Calu3 (cell line): ENCODE results near the gene LSM14A. TPM values are rescaled to one million over a fixed set of nuclear protein-coding genes. Genes with fewer than 3 reads are reported as not detected.
"Not testable (repeated sequence)": the region's sequence is repeated elsewhere in the genome, so short reads cannot be mapped to it uniquely, and the experiment has no call there.

Experiments used
- BruUV-seq: library from RNA; stranded (reverse); fragments of 400-500 nt; replicated peaks from 2 replicates; lab custom pipeline; 2021; lab: Mats Ljungman, UMichigan
- CTCF ChIA-PET: fragments of 300-600 bp; sonication (Branson Sonifier 250); formaldehyde crosslinking; loops from one replicate; lab custom pipeline; 2022; ENCODE audit warnings: antibody characterized with exemption; lab: Charles Lee
- DNase-seq: peaks from one replicate; pipeline ENCODE4 v3.0.0; 2022
- H3K27ac Mint-ChIP-seq: one replicate; pipeline ENCODE4 v1.8.0; 2022; ENCODE audit warnings: mixed read lengths; ENCODE audit not compliant: unreplicated experiment
- H3K27me3 Mint-ChIP-seq: one replicate; pipeline ENCODE4 v1.8.0; 2022; ENCODE audit warnings: mixed read lengths; ENCODE audit not compliant: unreplicated experiment
- H3K36me3 Mint-ChIP-seq: one replicate; pipeline ENCODE4 v1.8.0; 2022; ENCODE audit warnings: mild to moderate bottlenecking, moderate library complexity, mixed read lengths; ENCODE audit not compliant: insufficient read depth, unreplicated experiment
- H3K4me1 Mint-ChIP-seq: one replicate; pipeline ENCODE4 v1.8.0; 2022; ENCODE audit warnings: mild to moderate bottlenecking, low read depth, mixed read lengths; ENCODE audit not compliant: unreplicated experiment
- H3K4me3 Mint-ChIP-seq: one replicate; pipeline ENCODE4 v1.8.0; 2022; ENCODE audit warnings: mild to moderate bottlenecking, low read depth, moderate library complexity, mixed read lengths; ENCODE audit not compliant: unreplicated experiment
- H3K9me3 Mint-ChIP-seq: one replicate; pipeline ENCODE4 v1.8.0; 2022; ENCODE audit warnings: low read depth, mixed read lengths; ENCODE audit not compliant: unreplicated experiment
- CTCF ChIP-seq: fragments of 200-600 bp; IDR thresholded peaks from one replicate; pipeline ENCODE4 v1.8.0; 2022; ENCODE audit warnings: antibody characterized with exemption; ENCODE audit not compliant: unreplicated experiment
- intact Hi-C: fragments of 100-400 bp; cut with micrococcal nuclease; formaldehyde crosslinking; loops from one replicate; pipeline ENCODE4 v1.10.0; 2022; ENCODE audit not compliant: unreplicated experiment
- total RNA-seq: library from RNA; stranded (reverse); gene quantifications from 2 replicates; pipeline ENCODE4 v1.2.3, GENCODE V29; 2022

LSM14A gene
- total RNA-seq, 1 experiment from 2014 or later = 131 TPM

GRCh38 chr19:34151439-34151838, 20.9 kb upstream of the LSM14A start:
- TF ChIP-seq CTCF = no peak
- Mint-ChIP-seq H3K27ac (no peak overlapping the region), H3K9me3 (no peaks in the 10 kb centered on the region), H3K36me3 (no peaks in the 10 kb centered on the region), H3K27me3 (peaks cover 50% of the 10 kb centered on the region), H3K4me1 (no peaks in the 10 kb centered on the region), H3K4me3 (no peak overlapping the region)
- no peak for DNase-seq
- BruUV-seq = no TSS peak
- intact Hi-C loops = no loop called here
- CTCF ChIA-PET = no interaction called here

GRCh38 chr19:34154401-34154800, 17.9 kb upstream of the LSM14A start:
- Mint-ChIP-seq H3K4me3 (no peak overlapping the region), H3K27ac (no peak overlapping the region)
- BruUV-seq = no TSS peak

GRCh38 chr19:34155686-34156085, 16.6 kb upstream of the LSM14A start:
- no peak overlapping the region for H3K4me3 Mint-ChIP-seq
- H3K4me1 Mint-ChIP-seq = no peaks in the 10 kb centered on the region
- intact Hi-C loops = no loop called here
- no peaks in the 10 kb centered on the region for H3K36me3 Mint-ChIP-seq
- H3K27ac Mint-ChIP-seq = no peak overlapping the region
- no peaks in the 10 kb centered on the region for H3K9me3 Mint-ChIP-seq
- peaks cover 50% of the 10 kb centered on the region for H3K27me3 Mint-ChIP-seq
- CTCF ChIA-PET = no interaction called here
- no peak for DNase-seq
- no TSS peak for BruUV-seq
- no peak for TF ChIP-seq CTCF

More at GRCh38 chr19:34154401-34154800, 17.9 kb upstream of the LSM14A start:
- DNase-seq = no peak
- no peak for TF ChIP-seq CTCF
- intact Hi-C loops = no loop called here
- CTCF ChIA-PET = no interaction called here
- H3K27me3 Mint-ChIP-seq = peaks cover 50% of the 10 kb centered on the region
- H3K36me3 Mint-ChIP-seq = no peaks in the 10 kb centered on the region
- H3K9me3 Mint-ChIP-seq = no peaks in the 10 kb centered on the region
- H3K4me1 Mint-ChIP-seq = no peaks in the 10 kb centered on the region

- H3K27ac Mint-ChIP-seq, H3K9me3 Mint-ChIP-seq, BruUV-seq, H3K4me3 Mint-ChIP-seq, DNase-seq, CTCF ChIA-PET, H3K4me1 Mint-ChIP-seq, H3K36me3 Mint-ChIP-seq, intact Hi-C loops: not testable (repeated sequence)
- peaks cover 23% of the 10 kb centered on the region for H3K27me3 Mint-ChIP-seq
Measured at GRCh38 chr19:34158966-34159365, 13.3 kb upstream of the LSM14A start.

GRCh38 chr19:34159541-34159940, 12.8 kb upstream of the LSM14A start:
- H3K27ac Mint-ChIP-seq, CTCF ChIA-PET, intact Hi-C loops, H3K4me3 Mint-ChIP-seq, H3K4me1 Mint-ChIP-seq, H3K9me3 Mint-ChIP-seq, BruUV-seq, H3K36me3 Mint-ChIP-seq, DNase-seq: not testable (repeated sequence)
- peaks cover 17% of the 10 kb centered on the region for H3K27me3 Mint-ChIP-seq

GRCh38 chr19:34161902-34162301, 10.4 kb upstream of the LSM14A start:
- H3K4me1 Mint-ChIP-seq, BruUV-seq, H3K27ac Mint-ChIP-seq, intact Hi-C loops, H3K36me3 Mint-ChIP-seq, DNase-seq, H3K27me3 Mint-ChIP-seq, H3K4me3 Mint-ChIP-seq, H3K9me3 Mint-ChIP-seq: not testable (repeated sequence)
- CTCF ChIA-PET = interaction anchor here (0.6 to 0.7 kb wide), 3 partner anchors 43 to 1892 kb away, joined by 3 to 4 read pairs (median 4); partner anchors contain the start of gene THAP8
